Lower leg skin (tissue), 3 donors: ENCODE results near the gene KLHL17.
"Not testable (repeated sequence)": the region's sequence is repeated elsewhere in the genome, so short reads cannot be mapped to it uniquely, and the experiment has no call there.

Experiments used
- CTCF ChIP-seq, 3 donors: fragments of 450-650 bp; IDR thresholded peaks; one replicate each; pipeline ENCODE4 v1.5.1; 2016; ENCODE audit warnings: antibody characterized with exemption in 3 of 3, mild to moderate bottlenecking in 3 of 3, moderate library complexity in 2 of 3
- POLR2A ChIP-seq, 2 donors: fragments of 450-650 bp; IDR thresholded peaks; one replicate each; pipeline ENCODE4 v1.6.1; 2016 to 2017; ENCODE audit warnings: antibody characterized with exemption in 2 of 2, mild to moderate bottlenecking in 1 of 2, moderate library complexity in 1 of 2

- not testable (repeated sequence) for TF ChIP-seq CTCF, POLR2A (IDR thresholded peaks at IDR 0.05)
Observed at GRCh38 chr1:988061-988460, 27.7 kb downstream of the KLHL17 start.
